Right lobe of liver (tissue), 4 donors: ENCODE measurements around the gene RBMY1F.
"Not testable (repeated sequence)": the region's sequence is repeated elsewhere in the genome, so short reads cannot be mapped to it uniquely, and the experiment has no call there.

Experiments
- POLR2A ChIP-seq: fragments of 450-650 bp; IDR thresholded peaks from one replicate; pipeline ENCODE4 v1.6.1; 2017; ENCODE audit warnings: antibody characterized with exemption, mild to moderate bottlenecking
- TF ChIP-seq, protein P1 (sequence below), 4 donors: fragments of 200-600 bp in 3 of 4; fragments of 450-650 bp in 1 of 4; IDR thresholded peaks; one replicate each; pipeline versions ENCODE4 v1.5.1 to v1.8.0; 2016 to 2022; ENCODE audit warnings: antibody characterized with exemption in 4 of 4, mild to moderate bottlenecking in 2 of 4
- donor health status: DM: no; HTN: no; CAD: no.
- donor health status: DM: no; HTN: no; CAD: no.
- donor health status: DM: no; HTN: yes; CAD: no.

DNA sequence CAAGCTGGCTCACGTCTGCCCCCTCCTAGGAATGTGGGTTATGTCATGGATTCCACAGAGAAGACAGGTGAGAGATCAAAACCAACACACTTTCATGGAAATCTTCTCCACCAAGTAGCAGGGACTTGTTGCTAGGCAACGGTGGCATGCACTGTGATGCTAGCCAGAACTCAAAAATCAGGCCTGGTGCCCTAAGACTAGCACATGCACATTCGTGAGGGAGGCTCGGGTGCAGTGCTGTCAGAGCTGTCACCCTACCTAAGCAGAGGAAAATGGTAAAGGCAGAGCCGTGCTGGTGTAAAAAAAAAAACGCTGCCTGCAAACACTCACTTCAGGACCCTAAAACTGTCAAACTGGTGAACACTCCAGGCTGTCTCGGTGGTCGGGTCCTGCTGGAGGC lies 52.2 kb downstream of the RBMY1F start:
- TF ChIP-seq, protein P1, sequence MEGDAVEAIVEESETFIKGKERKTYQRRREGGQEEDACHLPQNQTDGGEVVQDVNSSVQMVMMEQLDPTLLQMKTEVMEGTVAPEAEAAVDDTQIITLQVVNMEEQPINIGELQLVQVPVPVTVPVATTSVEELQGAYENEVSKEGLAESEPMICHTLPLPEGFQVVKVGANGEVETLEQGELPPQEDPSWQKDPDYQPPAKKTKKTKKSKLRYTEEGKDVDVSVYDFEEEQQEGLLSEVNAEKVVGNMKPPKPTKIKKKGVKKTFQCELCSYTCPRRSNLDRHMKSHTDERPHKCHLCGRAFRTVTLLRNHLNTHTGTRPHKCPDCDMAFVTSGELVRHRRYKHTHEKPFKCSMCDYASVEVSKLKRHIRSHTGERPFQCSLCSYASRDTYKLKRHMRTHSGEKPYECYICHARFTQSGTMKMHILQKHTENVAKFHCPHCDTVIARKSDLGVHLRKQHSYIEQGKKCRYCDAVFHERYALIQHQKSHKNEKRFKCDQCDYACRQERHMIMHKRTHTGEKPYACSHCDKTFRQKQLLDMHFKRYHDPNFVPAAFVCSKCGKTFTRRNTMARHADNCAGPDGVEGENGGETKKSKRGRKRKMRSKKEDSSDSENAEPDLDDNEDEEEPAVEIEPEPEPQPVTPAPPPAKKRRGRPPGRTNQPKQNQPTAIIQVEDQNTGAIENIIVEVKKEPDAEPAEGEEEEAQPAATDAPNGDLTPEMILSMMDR (IDR thresholded peaks at IDR 0.05): not testable (repeated sequence)
- not testable (repeated sequence) for TF ChIP-seq POLR2A
